NCI-H748 (cell line): ENCODE measurements around the gene PLXNC1.

Source experiments
- DNase-seq: peaks from one replicate; lab custom pipeline; 2025; ENCODE audit not compliant: unreplicated experiment; lab: John Stamatoyannopoulos, UW

Gene PLXNC1

GRCh38 chr12:94178882-94179281 is 30.5 kb downstream of the PLXNC1 start:
- no peak for DNase-seq

- DNase-seq = no peak
These were observed 31.3 kb downstream of the PLXNC1 start for GRCh38 chr12:94179723-94180122.

GRCh38 chr12:94180558-94181296 is 32.4 kb downstream of the PLXNC1 start:
- DNase-seq = no peak

GRCh38 chr12:94182986-94183707 is 34.8 kb downstream of the PLXNC1 start:
- DNase-seq = peak; percentile 8

GRCh38 chr12:94183708-94184379 is 35.5 kb downstream of the PLXNC1 start:
- DNase-seq = no peak

- DNase-seq = no peak
These were observed 36.8 kb downstream of the PLXNC1 start for GRCh38 chr12:94184995-94185719.

- DNase-seq = no peak
These were observed 37.4 kb downstream of the PLXNC1 start for GRCh38 chr12:94185801-94186200.

- DNase-seq = peak; percentile 97
These were observed 38.2 kb downstream of the PLXNC1 start for GRCh38 chr12:94186278-94187241.

- DNase-seq = peak; percentile 64
These were observed 39.0 kb downstream of the PLXNC1 start for GRCh38 chr12:94187361-94187760.

GRCh38 chr12:94190623-94191022 is 42.2 kb downstream of the PLXNC1 start:
- DNase-seq = no peak

GRCh38 chr12:94191023-94191422 is 42.6 kb downstream of the PLXNC1 start:
- DNase-seq = no peak

GRCh38 chr12:94191811-94192210 is 43.4 kb downstream of the PLXNC1 start:
- DNase-seq = no peak

GRCh38 chr12:94192506-94192905 is 44.1 kb downstream of the PLXNC1 start:
- no peak for DNase-seq

GRCh38 chr12:94193168-94193567 is 44.8 kb downstream of the PLXNC1 start:
- DNase-seq = no peak

- no peak for DNase-seq
These were observed 47.1 kb downstream of the PLXNC1 start for GRCh38 chr12:94195483-94195882.

GRCh38 chr12:94198469-94198868 is 50.1 kb downstream of the PLXNC1 start:
- no peak for DNase-seq

- no peak for DNase-seq
These were observed 50.5 kb downstream of the PLXNC1 start for GRCh38 chr12:94198872-94199271.

- no peak for DNase-seq
These were observed 51.7 kb downstream of the PLXNC1 start for GRCh38 chr12:94200069-94200468.

GRCh38 chr12:94200695-94201094 is 52.3 kb downstream of the PLXNC1 start:
- DNase-seq = no peak
